Activated CD8-positive, alpha-beta memory T cell treated with anti-CD3 and anti-CD28 coated beads, Interleukin-2, amount 50 U/mL, for 1 hour (primary cell): Measurements from ENCODE around the gene HDAC9.
"Not testable (repeated sequence)": the region's sequence is repeated elsewhere in the genome, so short reads cannot be mapped to it uniquely, and the experiment has no call there.

ENCODE experiments used
- DNase-seq: peaks from one replicate; pipeline ENCODE4 v3.0.0-alpha.2; 2020; ENCODE audit errors: extremely low read depth

HDAC9 gene

GRCh38 chr7:18724318-18724717, 228.8 kb downstream of the HDAC9 start:
- no peak for DNase-seq

- no peak for DNase-seq
Measured at GRCh38 chr7:18727115-18727870, 231.7 kb downstream of the HDAC9 start.

- not testable (repeated sequence) for DNase-seq
Measured at GRCh38 chr7:18736012-18736411, 240.5 kb downstream of the HDAC9 start.

GRCh38 chr7:18740579-18740988, 245.0 kb downstream of the HDAC9 start:
- DNase-seq, result no peak

- no peak for DNase-seq
Measured at GRCh38 chr7:18753972-18754610, 258.5 kb downstream of the HDAC9 start.

- no peak for DNase-seq
Measured at GRCh38 chr7:18754766-18755165, 259.2 kb downstream of the HDAC9 start.

GRCh38 chr7:18755793-18756192, 260.2 kb downstream of the HDAC9 start:
- DNase-seq, result no peak

- no peak for DNase-seq
Measured at GRCh38 chr7:18756378-18757050, 261.0 kb downstream of the HDAC9 start.

GRCh38 chr7:18760046-18760445, 264.5 kb downstream of the HDAC9 start:
- no peak for DNase-seq

GRCh38 chr7:18760631-18761445, 265.3 kb downstream of the HDAC9 start:
- DNase-seq, result no peak

- no peak for DNase-seq
Measured at GRCh38 chr7:18762189-18762588, 266.6 kb downstream of the HDAC9 start.

GRCh38 chr7:18768256-18768655, 272.7 kb downstream of the HDAC9 start:
- no peak for DNase-seq

- no peak for DNase-seq
Measured at GRCh38 chr7:18770154-18770811, 274.7 kb downstream of the HDAC9 start.

GRCh38 chr7:18770822-18771221, 275.3 kb downstream of the HDAC9 start:
- DNase-seq, result no peak

- DNase-seq, result no peak
Measured at GRCh38 chr7:18771834-18772566, 276.5 kb downstream of the HDAC9 start.

- no peak for DNase-seq
Measured at GRCh38 chr7:18772567-18772965, 277.0 kb downstream of the HDAC9 start.

GRCh38 chr7:18777314-18777713, 281.8 kb downstream of the HDAC9 start:
- DNase-seq, result no peak

GRCh38 chr7:18778594-18778993, 283.0 kb downstream of the HDAC9 start:
- no peak for DNase-seq

- DNase-seq, result no peak
Measured at GRCh38 chr7:18780266-18780665, 284.7 kb downstream of the HDAC9 start.

- DNase-seq, result no peak
Measured at GRCh38 chr7:18780938-18781337, 285.4 kb downstream of the HDAC9 start.

GRCh38 chr7:18786196-18786727, 290.7 kb downstream of the HDAC9 start:
- DNase-seq, result no peak
